HepG2 (cell line): ENCODE measurements around the gene STBD1. TPM values are rescaled to one million over a fixed set of nuclear protein-coding genes. Genes with fewer than 3 reads are reported as not detected.

Source experiments
- GZF1 ChIP-seq: sonication (generic); formaldehyde crosslinking; IDR thresholded peaks from 2 replicates; pipeline ENCODE4 v1.5.1; 2020; ENCODE audit warnings: mild to moderate bottlenecking, missing genetic modification reagents
- HMG20B ChIP-seq: conservative IDR thresholded peaks from 2 replicates; pipeline ENCODE4 v1.6.1; 2016; ENCODE audit warnings: missing genetic modification reagents, missing compliant biosample characterization
- HNRNPH1 ChIP-seq: fragments of 200-400 bp; formaldehyde crosslinking; optimal IDR thresholded peaks from 2 replicates; pipeline ENCODE3; 2017; ENCODE audit warnings: mild to moderate bottlenecking, low read depth, low read length
- HNRNPK ChIP-seq: fragments of 200-400 bp; formaldehyde crosslinking; IDR thresholded peaks from 2 replicates; pipeline ENCODE4 v1.6.1; 2018; ENCODE audit warnings: low read length, low read depth, moderate library complexity, mild to moderate bottlenecking; ENCODE audit not compliant: poor library complexity, severe bottlenecking
- JUNB ChIP-seq: sonication (generic); formaldehyde crosslinking; IDR thresholded peaks from 2 replicates; pipeline ENCODE4 v1.8.0; 2022; ENCODE audit warnings: missing genetic modification reagents, mild to moderate bottlenecking, borderline replicate concordance
- MAFK ChIP-seq, 2 experiments: IDR thresholded peaks in 1 of 2; conservative IDR thresholded peaks in 1 of 2; 2 replicates each; pipeline ENCODE4 v1.6.1; 2011; ENCODE audit warnings: improper control_type of control experiment in 2 of 2, low read length in 2 of 2
- NR3C1 ChIP-seq: sonication (generic); formaldehyde crosslinking; IDR thresholded peaks from 2 replicates; pipeline ENCODE4 v1.4.0; 2020; ENCODE audit warnings: missing genetic modification reagents
- PHF20 ChIP-seq: sonication (generic); formaldehyde crosslinking; IDR thresholded peaks from 2 replicates; pipeline ENCODE4 v1.5.0; 2020; ENCODE audit warnings: mild to moderate bottlenecking, missing genetic modification reagents
- PLRG1 ChIP-seq: fragments of 450-650 bp; conservative IDR thresholded peaks from 2 replicates; pipeline ENCODE4 v1.6.1; 2016
- ZBTB37 ChIP-seq: sonication (generic); formaldehyde crosslinking; IDR thresholded peaks from 2 replicates; pipeline ENCODE4 v1.4.0; 2020; ENCODE audit warnings: mild to moderate bottlenecking, missing genetic modification reagents
- ZNF230 ChIP-seq: sonication (generic); formaldehyde crosslinking; IDR thresholded peaks from 2 replicates; pipeline ENCODE4 v1.4.0; 2020; ENCODE audit warnings: mild to moderate bottlenecking, missing genetic modification reagents
- ZNF335 ChIP-seq: sonication (generic); formaldehyde crosslinking; IDR thresholded peaks from 2 replicates; pipeline ENCODE4 v1.4.0; 2020; ENCODE audit warnings: missing genetic modification reagents
- ZNF558 ChIP-seq: sonication (generic); formaldehyde crosslinking; IDR thresholded peaks from 2 replicates; pipeline ENCODE4 v1.9.0; 2022; ENCODE audit warnings: mild to moderate bottlenecking, missing genetic modification reagents, borderline replicate concordance
- ZNF619 ChIP-seq: sonication (generic); formaldehyde crosslinking; IDR thresholded peaks from 2 replicates; pipeline ENCODE4 v1.4.0; 2020; ENCODE audit warnings: mild to moderate bottlenecking, missing genetic modification reagents
- ZNF746 ChIP-seq: sonication (generic); formaldehyde crosslinking; IDR thresholded peaks from 2 replicates; pipeline ENCODE4 v1.8.0; 2022; ENCODE audit warnings: mild to moderate bottlenecking, missing genetic modification reagents
- polyA plus RNA-seq, 8 experiments: library from polyadenylated mRNA; depleted of rRNA in 3 of 8; stranded (reverse) in 7 of 8; unstranded in 1 of 8; fragments of >200 nt; fragmentation: Illumina TruSeq in 4 of 8; extraction: Trizol in 4 of 8; gene quantifications; 2 replicates each; pipeline versions ENCODE4 v1.2.1 to v1.2.3, GENCODE V29; 2011 to 2016; ENCODE audit warnings: low read depth in 4 of 8, missing spikeins in 1 of 8, mixed read lengths in 1 of 8; ENCODE audit not compliant: insufficient read depth in 1 of 8
- total RNA-seq, 5 experiments: library from RNA; depleted of rRNA; stranded (reverse); fragments of >200 nt; fragmentation: Illumina TruSeq; extraction: Trizol; gene quantifications; 2 replicates each; pipeline ENCODE4 v1.2.3, GENCODE V29; 2016; ENCODE audit warnings: low read depth in 1 of 5
- TF ChIP-seq, protein P1 (sequence below): sonication (generic); formaldehyde crosslinking; IDR thresholded peaks from 2 replicates; pipeline ENCODE4 v1.8.0; 2022; ENCODE audit warnings: mild to moderate bottlenecking, missing genetic modification reagents, borderline replicate concordance
- TF ChIP-seq, protein P2 (sequence below): sonication (generic); formaldehyde crosslinking; IDR thresholded peaks from 2 replicates; pipeline ENCODE4 v1.4.0; 2020; ENCODE audit warnings: mild to moderate bottlenecking, missing genetic modification reagents
- TF ChIP-seq, protein P3 (sequence below): sonication (generic); formaldehyde crosslinking; conservative IDR thresholded peaks from 2 replicates; pipeline ENCODE4 v1.4.0; 2020; ENCODE audit warnings: missing genetic modification reagents
- TF ChIP-seq, protein P4 (sequence below): IDR thresholded peaks from 2 replicates; pipeline ENCODE4 v1.6.1; 2012; ENCODE audit warnings: low read depth, low read length, improper control_type of control experiment
- TF ChIP-seq, protein P5 (sequence below): sonication (generic); formaldehyde crosslinking; IDR thresholded peaks from 2 replicates; pipeline ENCODE4 v1.5.0; 2020; ENCODE audit warnings: mild to moderate bottlenecking, missing genetic modification reagents, borderline replicate concordance

Gene STBD1
- total and polyA plus RNA-seq, 2 of the 13 experiments (the other 11 are each of a cell fraction or from before 2014, with no cell fraction given) = 2.8 to 4.3 TPM

- TF ChIP-seq, protein P1, sequence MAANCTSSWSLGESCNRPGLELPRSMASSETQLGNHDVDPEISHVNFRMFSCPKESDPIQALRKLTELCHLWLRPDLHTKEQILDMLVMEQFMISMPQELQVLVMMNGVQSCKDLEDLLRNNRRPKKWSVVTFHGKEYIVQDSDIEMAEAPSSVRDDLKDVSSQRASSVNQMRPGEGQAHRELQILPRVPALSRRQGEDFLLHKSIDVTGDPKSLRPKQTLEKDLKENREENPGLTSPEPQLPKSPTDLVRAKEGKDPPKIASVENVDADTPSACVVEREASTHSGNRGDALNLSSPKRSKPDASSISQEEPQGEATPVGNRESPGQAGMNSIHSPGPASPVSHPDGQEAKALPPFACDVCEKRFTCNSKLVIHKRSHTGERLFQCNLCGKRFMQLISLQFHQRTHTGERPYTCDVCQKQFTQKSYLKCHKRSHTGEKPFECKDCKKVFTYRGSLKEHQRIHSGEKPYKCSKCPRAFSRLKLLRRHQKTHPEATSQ (CRISPR knock-in tag) = no peak
- TF ChIP-seq PHF20 (CRISPR knock-in tag) (no peak), GZF1 (CRISPR knock-in tag) (no peak), MAFK (conservative IDR thresholded peaks at IDR 0.05 in 1 of 2, IDR thresholded peaks at IDR 0.05 in 1 of 2; ENCODE audit: low read length in 2 of 2) (no peak), HNRNPH1 (no peak), NR3C1 (CRISPR knock-in tag) (no peak), PLRG1 (no peak), ZNF746 (CRISPR knock-in tag) (no peak), ZNF335 (CRISPR knock-in tag) (no peak), ZNF619 (no peak), ZNF230 (no peak), JUNB (no peak), HMG20B (CRISPR knock-in tag) (no peak), ZNF558 (CRISPR knock-in tag) (no peak), HNRNPK (no peak), ZBTB37 (CRISPR knock-in tag) (no peak)
- TF ChIP-seq, protein P2, sequence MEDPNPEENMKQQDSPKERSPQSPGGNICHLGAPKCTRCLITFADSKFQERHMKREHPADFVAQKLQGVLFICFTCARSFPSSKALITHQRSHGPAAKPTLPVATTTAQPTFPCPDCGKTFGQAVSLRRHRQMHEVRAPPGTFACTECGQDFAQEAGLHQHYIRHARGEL (CRISPR knock-in tag) = no peak
- TF ChIP-seq, protein P3, sequence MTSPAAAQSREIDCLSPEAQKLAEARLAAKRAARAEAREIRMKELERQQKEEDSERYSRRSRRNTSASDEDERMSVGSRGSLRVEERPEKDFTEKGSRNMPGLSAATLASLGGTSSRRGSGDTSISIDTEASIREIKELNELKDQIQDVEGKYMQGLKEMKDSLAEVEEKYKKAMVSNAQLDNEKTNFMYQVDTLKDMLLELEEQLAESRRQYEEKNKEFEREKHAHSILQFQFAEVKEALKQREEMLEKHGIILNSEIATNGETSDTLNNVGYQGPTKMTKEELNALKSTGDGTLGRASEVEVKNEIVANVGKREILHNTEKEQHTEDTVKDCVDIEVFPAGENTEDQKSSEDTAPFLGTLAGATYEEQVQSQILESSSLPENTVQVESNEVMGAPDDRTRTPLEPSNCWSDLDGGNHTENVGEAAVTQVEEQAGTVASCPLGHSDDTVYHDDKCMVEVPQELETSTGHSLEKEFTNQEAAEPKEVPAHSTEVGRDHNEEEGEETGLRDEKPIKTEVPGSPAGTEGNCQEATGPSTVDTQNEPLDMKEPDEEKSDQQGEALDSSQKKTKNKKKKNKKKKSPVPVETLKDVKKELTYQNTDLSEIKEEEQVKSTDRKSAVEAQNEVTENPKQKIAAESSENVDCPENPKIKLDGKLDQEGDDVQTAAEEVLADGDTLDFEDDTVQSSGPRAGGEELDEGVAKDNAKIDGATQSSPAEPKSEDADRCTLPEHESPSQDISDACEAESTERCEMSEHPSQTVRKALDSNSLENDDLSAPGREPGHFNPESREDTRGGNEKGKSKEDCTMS (CRISPR knock-in tag) = no peak
- TF ChIP-seq, protein P4, sequence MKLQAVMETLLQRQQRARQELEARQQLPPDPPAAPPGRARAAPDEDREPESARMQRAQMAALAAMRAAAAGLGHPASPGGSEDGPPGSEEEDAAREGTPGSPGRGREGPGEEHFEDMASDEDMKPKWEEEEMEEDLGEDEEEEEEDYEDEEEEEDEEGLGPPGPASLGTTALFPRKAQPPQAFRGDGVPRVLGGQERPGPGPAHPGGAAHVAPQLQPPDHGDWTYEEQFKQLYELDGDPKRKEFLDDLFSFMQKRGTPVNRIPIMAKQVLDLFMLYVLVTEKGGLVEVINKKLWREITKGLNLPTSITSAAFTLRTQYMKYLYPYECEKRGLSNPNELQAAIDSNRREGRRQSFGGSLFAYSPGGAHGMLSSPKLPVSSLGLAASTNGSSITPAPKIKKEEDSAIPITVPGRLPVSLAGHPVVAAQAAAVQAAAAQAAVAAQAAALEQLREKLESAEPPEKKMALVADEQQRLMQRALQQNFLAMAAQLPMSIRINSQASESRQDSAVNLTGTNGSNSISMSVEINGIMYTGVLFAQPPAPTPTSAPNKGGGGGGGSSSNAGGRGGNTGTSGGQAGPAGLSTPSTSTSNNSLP = no peak
- TF ChIP-seq, protein P5, sequence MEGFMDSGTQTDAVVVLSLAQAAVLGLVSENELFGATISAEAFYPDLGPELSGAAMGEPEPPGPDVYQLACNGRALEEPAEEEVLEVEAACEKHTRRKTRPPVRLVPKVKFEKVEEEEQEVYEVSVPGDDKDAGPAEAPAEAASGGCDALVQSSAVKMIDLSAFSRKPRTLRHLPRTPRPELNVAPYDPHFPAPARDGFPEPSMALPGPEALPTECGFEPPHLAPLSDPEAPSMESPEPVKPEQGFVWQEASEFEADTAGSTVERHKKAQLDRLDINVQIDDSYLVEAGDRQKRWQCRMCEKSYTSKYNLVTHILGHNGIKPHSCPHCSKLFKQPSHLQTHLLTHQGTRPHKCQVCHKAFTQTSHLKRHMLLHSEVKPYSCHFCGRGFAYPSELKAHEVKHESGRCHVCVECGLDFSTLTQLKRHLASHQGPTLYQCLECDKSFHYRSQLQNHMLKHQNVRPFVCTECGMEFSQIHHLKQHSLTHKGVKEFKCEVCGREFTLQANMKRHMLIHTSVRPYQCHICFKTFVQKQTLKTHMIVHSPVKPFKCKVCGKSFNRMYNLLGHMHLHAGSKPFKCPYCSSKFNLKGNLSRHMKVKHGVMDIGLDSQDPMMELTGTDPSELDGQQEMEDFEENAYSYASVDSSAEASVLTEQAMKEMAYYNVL (CRISPR knock-in tag) = no peak
These were observed 2.0 kb downstream of the STBD1 start (continued) for GRCh38 chr4:76308548-76308947.
